GM19351 (cell line): ENCODE results near the gene ARID4B.
"Not testable (repeated sequence)": the region's sequence is repeated elsewhere in the genome, so short reads cannot be mapped to it uniquely, and the experiment has no call there.

Experiments used
- ATAC-seq: cut with Tn5 transposase; IDR thresholded peaks from one replicate; pipeline ENCODE4 v1.9.1; 2021; ENCODE audit warnings: mild to moderate bottlenecking, moderate library complexity; ENCODE audit not compliant: unreplicated experiment

ARID4B gene

GRCh38 chr1:235239851-235240250 lies 88.1 kb downstream of the ARID4B start:
- ATAC-seq = no peak

- no peak for ATAC-seq
Observed at GRCh38 chr1:235238558-235238957, 89.4 kb downstream of the ARID4B start.

GRCh38 chr1:235236128-235236527 lies 91.9 kb downstream of the ARID4B start:
- no peak for ATAC-seq

GRCh38 chr1:235229868-235230267 lies 98.1 kb downstream of the ARID4B start:
- ATAC-seq = no peak

GRCh38 chr1:235227414-235227813 lies 100.6 kb downstream of the ARID4B start:
- ATAC-seq = no peak

GRCh38 chr1:235226933-235227332 lies 101.0 kb downstream of the ARID4B start:
- no peak for ATAC-seq

- no peak for ATAC-seq
Observed at GRCh38 chr1:235225299-235225698, 102.7 kb downstream of the ARID4B start.

- ATAC-seq = no peak
Observed at GRCh38 chr1:235221653-235222375, 106.2 kb downstream of the ARID4B start.

GRCh38 chr1:235215453-235215852 lies 112.5 kb downstream of the ARID4B start:
- ATAC-seq = no peak

- not testable (repeated sequence) for ATAC-seq
Observed at GRCh38 chr1:235214962-235215361, 113.0 kb downstream of the ARID4B start.

- no peak for ATAC-seq
Observed at GRCh38 chr1:235213752-235214151, 114.2 kb downstream of the ARID4B start.

GRCh38 chr1:235211517-235211916 lies 116.5 kb downstream of the ARID4B start:
- ATAC-seq = no peak

- no peak for ATAC-seq
Observed at GRCh38 chr1:235207209-235207565, 120.8 kb downstream of the ARID4B start.

GRCh38 chr1:235206533-235207208 lies 121.3 kb downstream of the ARID4B start:
- no peak for ATAC-seq

- ATAC-seq = no peak
Observed at GRCh38 chr1:235205687-235206086, 122.3 kb downstream of the ARID4B start.

GRCh38 chr1:235203428-235203827 lies 124.6 kb downstream of the ARID4B start:
- no peak for ATAC-seq

- ATAC-seq = not testable (repeated sequence)
Observed at GRCh38 chr1:235202447-235202846, 125.5 kb downstream of the ARID4B start.

GRCh38 chr1:235199441-235199840 lies 128.5 kb downstream of the ARID4B start:
- ATAC-seq = no peak

- no peak for ATAC-seq
Observed at GRCh38 chr1:235190431-235190830, 137.5 kb downstream of the ARID4B start.

GRCh38 chr1:235187316-235187715 lies 140.7 kb downstream of the ARID4B start:
- ATAC-seq = no peak

- ATAC-seq = no peak
Observed at GRCh38 chr1:235181561-235182245, 146.3 kb downstream of the ARID4B start.

- ATAC-seq = no peak
Observed at GRCh38 chr1:235180916-235181460, 147.0 kb downstream of the ARID4B start.
